Smooth muscle cell (in vitro differentiated cells): ENCODE measurements around the gene SIRT2. TPM values are rescaled to one million over a fixed set of nuclear protein-coding genes. Genes with fewer than 3 reads are reported as not detected.
"Not testable (repeated sequence)": the region's sequence is repeated elsewhere in the genome, so short reads cannot be mapped to it uniquely, and the experiment has no call there.

Experiments used
- DNase-seq: peaks from one replicate; lab custom pipeline; 2025; ENCODE audit not compliant: unreplicated experiment; lab: John Stamatoyannopoulos, UW
- H2AFZ ChIP-seq: fragments of 200-600 bp; sonication (generic); 2 replicates; pipeline ENCODE4 v1.6.0; 2016; ENCODE audit warnings: antibody characterized with exemption, low read depth, mild to moderate bottlenecking
- H3F3A ChIP-seq: fragments of 200-600 bp; sonication (generic); 2 replicates; pipeline ENCODE4 v1.6.0; 2017; ENCODE audit warnings: antibody characterized with exemption, low read depth
- H3K27ac ChIP-seq: fragments of 200-600 bp; sonication (generic); 2 replicates; pipeline ENCODE4 v1.5.1; 2016; ENCODE audit warnings: low read depth, mild to moderate bottlenecking
- H3K27me3 ChIP-seq: fragments of 200-600 bp; sonication (generic); 2 replicates; pipeline ENCODE4 v1.6.1; 2016; ENCODE audit warnings: low read depth, mild to moderate bottlenecking
- H3K36me3 ChIP-seq: fragments of 200-600 bp; sonication (generic); 2 replicates; pipeline ENCODE4 v1.5.1; 2016; ENCODE audit warnings: low read depth
- H3K4me1 ChIP-seq: fragments of 200-600 bp; sonication (generic); 2 replicates; pipeline ENCODE4 v1.5.1; 2016; ENCODE audit warnings: low read depth
- H3K4me2 ChIP-seq: fragments of 200-600 bp; sonication (generic); 2 replicates; pipeline ENCODE4 v1.6.0; 2016; ENCODE audit warnings: mild to moderate bottlenecking
- H3K4me3 ChIP-seq: fragments of 200-600 bp; sonication (generic); 2 replicates; pipeline ENCODE4 v1.5.1; 2016; ENCODE audit warnings: mild to moderate bottlenecking
- H3K79me2 ChIP-seq: fragments of 200-600 bp; sonication (generic); 2 replicates; pipeline ENCODE4 v1.6.0; 2016; ENCODE audit warnings: low read depth, mild to moderate bottlenecking
- H3K9ac ChIP-seq: fragments of 200-600 bp; sonication (generic); 2 replicates; pipeline ENCODE4 v1.6.0; 2016; ENCODE audit warnings: low read depth
- H3K9me3 ChIP-seq: fragments of 200-600 bp; sonication (generic); replicated peaks from 2 replicates; pipeline ENCODE4 v1.5.1; 2016; ENCODE audit warnings: low read depth
- H4K20me1 ChIP-seq: fragments of 200-600 bp; sonication (generic); 2 replicates; pipeline ENCODE4 v1.6.0; 2016; ENCODE audit warnings: low read depth
- CTCF ChIP-seq: fragments of 200-600 bp; sonication (generic); IDR thresholded peaks from 2 replicates; pipeline ENCODE4 v1.5.1; 2017; ENCODE audit warnings: borderline replicate concordance, mild to moderate bottlenecking, antibody characterized with exemption; ENCODE audit not compliant: insufficient read depth, poor library complexity, severe bottlenecking
- WGBS: methylation state at CpG from one replicate; pipeline ENCODE4 v1.1.7; 2016; ENCODE audit warnings: low lambda C conversion rate; 5-methylcytosine and 5-hydroxymethylcytosine counted together
- polyA plus RNA-seq: library from polyadenylated mRNA; unstranded; fragments of >200 nt; fragmentation: Nextera tagmentation; extraction: Ambion mirVana; gene quantifications from 2 replicates; pipeline ENCODE4 v1.2.1, GENCODE V29; 2016
- total RNA-seq: library from RNA; depleted of rRNA; stranded (reverse); fragments of >200 nt; gene quantifications from 2 replicates; pipeline ENCODE4 v1.2.3, GENCODE V29; 2014

SIRT2 gene
- total and polyA plus RNA-seq, 2 experiments from 2014 or later, result 30.7 to 48.4 TPM

- no peak overlapping the region for H3K9ac ChIP-seq
- no peaks in the 10 kb centered on the region for H3F3A ChIP-seq
- H2AFZ ChIP-seq, result no peak overlapping the region
- H3K4me2 ChIP-seq, result no peak overlapping the region
- no peak for DNase-seq
- H3K9me3 ChIP-seq, result no peaks in the 10 kb centered on the region
- H3K4me3 ChIP-seq, result no peak overlapping the region
- 98% methylated on average over 3 of the region's 3 CpGs for WGBS
- H4K20me1 ChIP-seq, result no peaks in the 10 kb centered on the region
- H3K36me3 ChIP-seq, result no peaks in the 10 kb centered on the region
- no peaks in the 10 kb centered on the region for H3K27me3 ChIP-seq
- H3K4me1 ChIP-seq, result peaks cover 12% of the 10 kb centered on the region
- no peak for TF ChIP-seq CTCF
- no peaks in the 10 kb centered on the region for H3K79me2 ChIP-seq
- H3K27ac ChIP-seq, result peak overlapping the region; percentile 19
These were observed 42.6 kb downstream of the SIRT2 start for GRCh38 chr19:38856813-38857212.

- not testable (repeated sequence) for H3K27me3 ChIP-seq, H3K27ac ChIP-seq, H3K79me2 ChIP-seq, H3K36me3 ChIP-seq, H3K9me3 ChIP-seq, H3K9ac ChIP-seq, DNase-seq, H3K4me2 ChIP-seq, H2AFZ ChIP-seq, H3K4me3 ChIP-seq, H3F3A ChIP-seq, H4K20me1 ChIP-seq
- 92% methylated on average over 21 of the region's 37 CpGs for WGBS
- peaks cover 16% of the 10 kb centered on the region for H3K4me1 ChIP-seq
These were observed 43.7 kb downstream of the SIRT2 start for GRCh38 chr19:38855751-38856150.

- WGBS, result 90% methylated on average over 3 of the region's 3 CpGs
- not testable (repeated sequence) for H3K36me3 ChIP-seq, H4K20me1 ChIP-seq, H3F3A ChIP-seq, H3K9me3 ChIP-seq, H3K4me3 ChIP-seq, DNase-seq, H3K9ac ChIP-seq, H2AFZ ChIP-seq, H3K27me3 ChIP-seq, H3K4me2 ChIP-seq, H3K27ac ChIP-seq, H3K79me2 ChIP-seq
- peaks cover 11% of the 10 kb centered on the region for H3K4me1 ChIP-seq
These were observed 44.5 kb downstream of the SIRT2 start for GRCh38 chr19:38854961-38855360.

- Histone ChIP-seq H4K20me1 (peaks cover 10% of the 10 kb centered on the region), H3F3A (peaks cover 10% of the 10 kb centered on the region), H3K27me3 (no peaks in the 10 kb centered on the region), H2AFZ (no peak overlapping the region), H3K9ac (peak overlapping the region; percentile 97), H3K36me3 (no peaks in the 10 kb centered on the region), H3K4me1 (peaks cover 9% of the 10 kb centered on the region), H3K4me3 (peak overlapping the region; percentile 95), H3K9me3 (no peaks in the 10 kb centered on the region), H3K27ac (peak overlapping the region; percentile 98), H3K79me2 (peaks cover 8% of the 10 kb centered on the region), H3K4me2 (peak overlapping the region; percentile 98)
- DNase-seq, result no peak
- TF ChIP-seq CTCF, result no peak
- WGBS, result 94% methylated on average over 17 of the region's 17 CpGs
These were observed 46.2 kb downstream of the SIRT2 start for GRCh38 chr19:38853214-38853613.
